Measurements from ENCODE around the gene APC2.

Gene APC2

DNA sequence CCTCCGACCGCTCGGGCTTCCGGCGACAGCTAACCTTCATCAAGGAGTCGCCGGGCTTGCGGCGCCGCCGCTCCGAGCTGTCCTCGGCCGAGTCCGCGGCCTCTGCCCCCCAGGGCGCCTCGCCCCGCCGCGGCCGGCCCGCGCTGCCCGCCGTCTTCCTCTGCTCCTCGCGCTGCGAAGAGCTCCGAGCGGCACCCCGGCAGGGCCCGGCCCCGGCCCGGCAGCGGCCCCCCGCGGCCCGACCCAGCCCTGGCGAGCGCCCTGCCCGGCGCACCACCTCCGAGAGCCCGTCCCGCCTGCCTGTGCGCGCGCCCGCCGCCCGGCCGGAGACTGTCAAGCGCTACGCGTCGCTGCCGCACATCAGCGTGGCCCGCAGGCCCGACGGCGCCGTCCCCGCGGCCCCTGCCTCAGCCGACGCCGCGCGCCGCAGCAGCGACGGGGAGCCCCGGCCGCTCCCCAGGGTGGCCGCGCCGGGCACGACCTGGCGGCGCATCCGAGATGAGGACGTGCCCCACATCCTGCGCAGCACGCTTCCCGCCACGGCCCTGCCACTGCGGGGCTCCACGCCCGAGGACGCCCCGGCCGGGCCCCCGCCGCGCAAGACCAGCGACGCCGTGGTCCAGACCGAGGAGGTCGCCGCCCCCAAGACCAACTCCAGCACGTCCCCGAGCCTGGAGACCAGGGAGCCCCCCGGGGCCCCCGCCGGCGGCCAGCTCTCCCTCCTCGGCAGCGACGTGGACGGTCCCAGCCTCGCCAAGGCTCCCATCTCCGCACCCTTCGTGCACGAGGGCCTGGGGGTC is 19.5 kb downstream of the APC2 start:
- no peak for TF ChIP-seq CTCF (IDR thresholded peaks at IDR 0.05; ENCODE audit: unreplicated experiment in 3 of 3)
- H3K4me1 Mint-ChIP-seq = peaks cover 5% of the 10 kb centered on the region
- H3K36me3 Mint-ChIP-seq (ENCODE audit: low read depth) = no peaks in the 10 kb centered on the region

DNA sequence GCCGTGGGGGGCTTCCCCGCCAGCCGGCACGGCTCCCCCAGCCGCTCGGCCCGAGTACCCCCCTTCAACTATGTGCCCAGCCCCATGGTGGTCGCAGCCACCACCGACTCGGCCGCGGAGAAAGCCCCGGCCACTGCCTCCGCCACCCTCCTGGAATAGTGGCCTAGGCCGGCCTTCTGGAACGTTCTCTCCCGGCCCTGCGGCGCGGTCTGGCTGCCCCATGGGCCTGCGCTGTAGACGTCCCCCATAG is 20.1 kb downstream of the APC2 start:
- TF ChIP-seq CTCF (IDR thresholded peaks at IDR 0.05; ENCODE audit: unreplicated experiment in 3 of 3) = no peak
- Mint-ChIP-seq H3K27ac (no peak overlapping the region), H3K4me3 (peak overlapping the region; percentile 46 to 71 (median 66)), H3K27me3 (ENCODE audit: low read depth) (peaks cover 62% of the 10 kb centered on the region), H3K9me3 (no peaks in the 10 kb centered on the region), H3K4me1 (peaks cover 5% of the 10 kb centered on the region), H3K36me3 (ENCODE audit: low read depth) (no peaks in the 10 kb centered on the region)

More for the DNA sequence above, 19.5 kb downstream of the APC2 start:
- H3K27ac Mint-ChIP-seq = no peak overlapping the region
- H3K9me3 Mint-ChIP-seq = no peaks in the 10 kb centered on the region
- H3K27me3 Mint-ChIP-seq (ENCODE audit: low read depth) = peaks cover 67% of the 10 kb centered on the region
- H3K4me3 Mint-ChIP-seq = no peak overlapping the region

GRCh38 chr19:1470305-1471009 is 20.5 kb downstream of the APC2 start:
- peaks cover 5% of the 10 kb centered on the region for H3K4me1 Mint-ChIP-seq
- peaks cover 61% of the 10 kb centered on the region for H3K27me3 Mint-ChIP-seq (ENCODE audit: low read depth)
- H3K36me3 Mint-ChIP-seq (ENCODE audit: low read depth) = no peaks in the 10 kb centered on the region
- H3K27ac Mint-ChIP-seq = no peak overlapping the region
- H3K9me3 Mint-ChIP-seq = no peaks in the 10 kb centered on the region
- peak overlapping the region; percentile 46 to 71 (median 66) for H3K4me3 Mint-ChIP-seq
- TF ChIP-seq CTCF (IDR thresholded peaks at IDR 0.05; ENCODE audit: unreplicated experiment in 3 of 3) = no peak

- Mint-ChIP-seq H3K27me3 (ENCODE audit: low read depth) (peaks cover 57% of the 10 kb centered on the region), H3K36me3 (ENCODE audit: low read depth) (no peaks in the 10 kb centered on the region), H3K4me3 (peak overlapping the region in 2 of 3 experiments; percentile 48 to 58), H3K9me3 (no peaks in the 10 kb centered on the region), H3K4me1 (peaks cover 5% of the 10 kb centered on the region), H3K27ac (no peak overlapping the region)
- TF ChIP-seq CTCF (IDR thresholded peaks at IDR 0.05; ENCODE audit: unreplicated experiment in 3 of 3) = peak in 1 of 3 experiments; percentile 26
These were observed 21.1 kb downstream of the APC2 start for GRCh38 chr19:1471010-1471514.

GRCh38 chr19:1471515-1472160 is 21.7 kb downstream of the APC2 start:
- TF ChIP-seq CTCF (IDR thresholded peaks at IDR 0.05; ENCODE audit: unreplicated experiment in 3 of 3) = peak in 1 of 3 experiments; percentile 6
- Mint-ChIP-seq H3K4me3 (no peak overlapping the region), H3K36me3 (ENCODE audit: low read depth) (no peaks in the 10 kb centered on the region), H3K9me3 (no peaks in the 10 kb centered on the region), H3K27me3 (ENCODE audit: low read depth) (peaks cover 58% of the 10 kb centered on the region), H3K4me1 (peaks cover 5% of the 10 kb centered on the region), H3K27ac (no peak overlapping the region)

Data from nephron (organoid).